ENCODE results near the gene IGSF10.
"Not testable (repeated sequence)": the region's sequence is repeated elsewhere in the genome, so short reads cannot be mapped to it uniquely, and the experiment has no call there.

IGSF10 gene, protein sequence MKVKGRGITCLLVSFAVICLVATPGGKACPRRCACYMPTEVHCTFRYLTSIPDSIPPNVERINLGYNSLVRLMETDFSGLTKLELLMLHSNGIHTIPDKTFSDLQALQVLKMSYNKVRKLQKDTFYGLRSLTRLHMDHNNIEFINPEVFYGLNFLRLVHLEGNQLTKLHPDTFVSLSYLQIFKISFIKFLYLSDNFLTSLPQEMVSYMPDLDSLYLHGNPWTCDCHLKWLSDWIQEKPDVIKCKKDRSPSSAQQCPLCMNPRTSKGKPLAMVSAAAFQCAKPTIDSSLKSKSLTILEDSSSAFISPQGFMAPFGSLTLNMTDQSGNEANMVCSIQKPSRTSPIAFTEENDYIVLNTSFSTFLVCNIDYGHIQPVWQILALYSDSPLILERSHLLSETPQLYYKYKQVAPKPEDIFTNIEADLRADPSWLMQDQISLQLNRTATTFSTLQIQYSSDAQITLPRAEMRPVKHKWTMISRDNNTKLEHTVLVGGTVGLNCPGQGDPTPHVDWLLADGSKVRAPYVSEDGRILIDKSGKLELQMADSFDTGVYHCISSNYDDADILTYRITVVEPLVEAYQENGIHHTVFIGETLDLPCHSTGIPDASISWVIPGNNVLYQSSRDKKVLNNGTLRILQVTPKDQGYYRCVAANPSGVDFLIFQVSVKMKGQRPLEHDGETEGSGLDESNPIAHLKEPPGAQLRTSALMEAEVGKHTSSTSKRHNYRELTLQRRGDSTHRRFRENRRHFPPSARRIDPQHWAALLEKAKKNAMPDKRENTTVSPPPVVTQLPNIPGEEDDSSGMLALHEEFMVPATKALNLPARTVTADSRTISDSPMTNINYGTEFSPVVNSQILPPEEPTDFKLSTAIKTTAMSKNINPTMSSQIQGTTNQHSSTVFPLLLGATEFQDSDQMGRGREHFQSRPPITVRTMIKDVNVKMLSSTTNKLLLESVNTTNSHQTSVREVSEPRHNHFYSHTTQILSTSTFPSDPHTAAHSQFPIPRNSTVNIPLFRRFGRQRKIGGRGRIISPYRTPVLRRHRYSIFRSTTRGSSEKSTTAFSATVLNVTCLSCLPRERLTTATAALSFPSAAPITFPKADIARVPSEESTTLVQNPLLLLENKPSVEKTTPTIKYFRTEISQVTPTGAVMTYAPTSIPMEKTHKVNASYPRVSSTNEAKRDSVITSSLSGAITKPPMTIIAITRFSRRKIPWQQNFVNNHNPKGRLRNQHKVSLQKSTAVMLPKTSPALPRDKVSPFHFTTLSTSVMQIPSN (N-terminal part only)

DNA sequence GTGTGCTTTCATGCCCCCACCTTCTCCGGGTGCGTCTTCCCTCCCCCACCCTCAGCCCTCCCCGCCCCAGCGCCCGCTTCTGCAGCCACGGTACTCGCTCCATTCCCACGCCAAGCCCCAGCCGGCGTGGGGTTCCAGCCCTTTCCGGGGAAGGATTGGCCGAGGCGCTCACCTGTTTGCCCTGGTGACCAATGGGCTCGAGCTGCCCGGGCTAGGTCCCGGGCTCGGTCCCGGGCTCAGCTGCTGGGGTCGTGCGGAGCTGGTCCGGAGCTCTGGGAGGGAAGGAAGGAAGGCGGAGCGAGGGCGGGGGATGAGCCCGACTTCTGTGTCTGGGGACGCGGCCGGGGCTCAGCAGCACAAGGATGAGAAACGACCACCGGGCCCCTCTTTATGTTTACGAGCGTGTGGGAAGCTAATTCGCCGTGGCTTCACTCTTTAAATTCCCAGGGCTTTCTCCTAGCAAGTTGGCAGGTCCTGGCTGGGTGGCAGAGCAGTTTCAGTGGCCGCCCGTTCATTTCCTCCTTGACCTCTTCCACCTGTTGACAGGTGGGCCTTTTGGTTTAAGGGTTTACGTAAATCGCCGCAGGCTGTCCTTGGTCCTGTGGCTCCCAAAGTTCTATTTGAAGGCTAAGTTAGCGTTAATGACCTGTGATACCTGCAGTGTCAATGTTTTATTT lies at the start of gene IGSF10:
Gene IGSF10, minus strand, starts transcription at position 288 of the 677 bp plus-strand sequence. CDS start 2,352 bp downstream, outside the sequence.
- no peak for DNase-seq

DNA sequence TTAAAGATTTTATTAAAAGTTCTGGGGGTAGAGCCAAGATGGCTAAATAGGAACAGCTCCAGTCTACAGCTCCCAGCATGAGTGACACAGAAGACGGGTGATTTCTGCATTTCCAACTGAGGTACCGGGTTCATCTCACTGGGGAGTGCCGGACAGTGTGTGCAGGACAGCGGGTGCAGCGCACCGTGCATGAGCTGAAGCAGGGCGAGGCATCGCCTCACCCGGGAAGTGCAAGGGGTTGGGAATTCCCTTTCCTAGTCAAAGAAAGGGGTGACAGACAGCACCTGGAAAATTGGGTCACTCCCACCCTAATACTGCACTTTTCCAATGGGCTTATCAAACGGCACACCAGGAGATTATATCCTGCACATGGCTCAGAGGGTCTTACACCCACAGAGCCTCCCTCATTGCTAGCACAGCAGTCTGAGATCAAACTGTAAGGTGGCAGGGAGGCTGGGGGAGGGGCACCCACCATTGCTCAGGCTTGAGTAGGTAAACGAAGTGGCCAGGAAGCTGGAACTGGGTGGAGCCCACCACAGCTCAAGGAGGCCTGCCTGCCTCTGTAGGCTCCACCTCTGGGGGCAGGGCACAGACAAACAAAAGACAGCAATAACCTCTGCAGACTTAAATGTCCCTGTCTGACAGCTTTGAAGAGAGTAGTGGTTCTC lies 48.7 kb upstream of the IGSF10 start:
- not testable (repeated sequence) for DNase-seq

DNA sequence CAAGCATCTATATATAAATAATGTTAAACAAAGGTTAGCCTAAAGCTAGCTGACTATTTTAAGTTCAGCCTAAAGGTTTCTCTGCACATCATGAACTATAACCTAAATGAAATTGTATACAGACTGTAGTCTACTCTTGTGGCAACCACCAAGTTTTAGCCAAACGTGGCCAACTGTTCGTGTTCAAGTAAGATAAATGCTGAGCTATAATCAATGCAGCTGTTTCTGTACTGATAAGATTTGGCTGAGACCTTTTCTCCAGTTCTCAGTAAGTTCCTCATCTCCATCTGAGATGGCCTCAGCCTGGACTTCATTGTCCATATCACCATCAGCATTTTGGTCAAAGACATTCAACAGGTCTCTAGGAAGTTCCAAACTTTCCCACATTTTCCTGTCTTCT lies 43.7 kb upstream of the IGSF10 start:
- no peak for DNase-seq

DNA sequence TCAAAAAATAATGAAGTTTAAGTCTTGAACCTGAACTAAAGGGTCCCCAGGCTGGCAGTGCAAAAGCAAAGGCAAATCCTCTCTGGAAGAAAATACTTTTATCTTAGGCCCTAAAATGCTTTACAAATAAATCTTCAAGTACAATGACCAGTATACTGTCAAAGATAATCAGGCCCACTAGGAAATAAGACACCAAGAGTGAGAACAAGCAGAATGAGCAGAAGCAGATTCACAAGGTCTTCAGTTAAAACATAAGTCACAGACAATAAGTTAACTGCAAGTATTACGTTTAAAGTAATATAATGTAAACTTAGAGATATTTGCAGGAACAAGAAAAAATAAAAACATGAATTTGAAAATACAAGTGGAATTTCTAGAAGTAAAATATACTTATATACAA lies 42.2 kb upstream of the IGSF10 start:
- no peak for DNase-seq

DNA sequence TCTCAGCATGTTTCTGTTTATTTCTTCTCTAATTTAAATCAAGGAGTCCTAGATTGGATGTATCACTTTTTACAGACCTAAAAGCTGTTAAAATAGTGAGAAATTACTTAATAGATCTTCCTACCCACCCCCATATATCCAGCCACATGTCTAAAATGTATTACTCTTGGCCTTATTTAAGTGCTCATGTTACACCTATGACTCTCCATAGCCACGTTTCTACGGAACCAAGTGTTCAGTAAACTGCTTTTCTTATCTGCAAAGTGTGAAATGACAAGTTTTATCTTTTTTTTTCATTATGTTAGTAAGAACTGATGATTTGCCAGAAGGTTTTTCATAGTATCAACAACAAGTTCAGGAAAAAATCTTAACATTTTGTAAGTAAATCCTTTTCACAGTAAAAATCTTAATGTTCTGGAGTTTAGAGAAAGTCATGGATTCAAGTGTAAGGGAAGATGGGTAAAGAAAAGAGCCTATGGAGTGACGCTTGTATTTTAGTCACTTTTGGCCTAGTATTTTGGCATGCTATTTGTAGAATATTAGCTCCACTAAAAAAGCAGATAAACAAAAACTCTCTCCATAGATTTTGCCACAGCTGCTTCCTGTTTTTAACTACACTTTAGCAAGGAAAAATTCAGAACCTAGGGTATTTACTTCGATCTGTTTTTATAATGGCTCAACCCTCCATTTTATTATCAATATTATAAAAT lies 41.2 kb upstream of the IGSF10 start:
- DNase-seq, result no peak

DNA sequence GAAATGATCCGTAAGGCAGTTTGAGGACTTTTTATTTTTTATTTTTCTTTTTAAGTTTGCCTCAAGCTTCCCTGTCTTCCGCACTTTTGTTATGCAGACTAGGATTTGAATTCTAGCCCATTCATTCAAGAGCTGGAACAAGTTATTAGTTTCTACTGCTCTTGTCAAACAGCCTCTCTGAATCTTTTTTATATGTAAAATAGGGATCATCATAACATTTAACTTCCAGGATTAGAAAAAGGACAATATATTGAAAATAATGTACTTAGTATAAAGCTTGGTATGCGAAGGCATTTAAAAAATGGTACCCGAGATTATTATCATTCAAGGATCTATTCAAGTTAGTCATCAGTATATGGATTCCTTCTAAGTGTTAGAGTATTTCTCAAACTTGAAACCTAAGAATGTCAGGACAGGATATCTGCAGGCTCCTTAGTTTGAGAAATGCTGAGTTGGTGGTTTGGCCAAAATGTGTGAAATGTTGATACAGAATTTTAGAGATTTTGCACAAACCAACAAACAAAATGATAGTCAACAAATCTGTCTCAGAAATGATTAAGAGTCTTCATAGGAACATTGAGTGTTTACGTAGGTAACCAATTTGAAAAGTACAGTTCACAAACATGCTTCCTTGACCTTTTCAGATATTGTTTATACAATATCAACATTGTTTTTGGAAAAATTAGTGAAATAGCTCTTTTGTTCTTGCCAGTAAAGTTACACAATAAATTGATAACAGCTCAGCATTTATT lies 40.5 kb upstream of the IGSF10 start:
- DNase-seq, result no peak

DNA sequence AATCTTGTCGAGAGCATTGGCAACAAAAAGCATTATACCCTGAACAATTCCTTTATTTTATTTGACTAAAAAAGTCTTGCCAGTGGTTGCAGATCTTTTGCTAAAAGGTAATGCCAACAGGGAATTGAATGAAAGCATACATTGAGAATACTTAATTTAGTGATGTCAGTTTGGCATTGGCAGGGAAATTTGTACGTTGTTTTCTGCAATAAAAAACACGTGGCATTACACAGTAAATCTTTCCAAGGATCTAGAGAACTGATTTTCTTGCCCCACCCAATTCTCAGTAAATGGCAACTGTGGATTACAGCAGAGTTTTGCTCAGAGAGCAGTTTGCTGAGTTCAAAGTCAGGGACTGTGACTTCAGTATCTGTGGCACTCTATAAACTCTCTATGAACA lies 38.3 kb upstream of the IGSF10 start:
- DNase-seq, result no peak

DNA sequence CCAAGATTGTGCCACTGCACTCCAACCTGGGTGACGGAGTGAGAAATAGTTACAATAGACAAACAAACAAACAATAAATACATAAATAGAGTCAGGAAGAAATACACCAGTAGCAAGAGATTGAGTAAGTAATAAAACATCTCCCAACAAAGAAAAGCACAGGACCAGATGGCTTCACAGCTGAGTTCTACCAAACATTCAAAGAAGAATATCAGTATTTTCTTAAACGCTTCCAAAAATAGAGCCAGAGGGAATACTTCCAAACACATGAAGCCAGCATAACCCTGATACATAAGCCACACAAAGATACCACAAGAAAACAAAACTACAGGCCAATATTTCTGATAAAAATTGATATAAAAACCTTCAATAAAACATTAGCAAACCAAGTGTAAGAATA lies 30.7 kb upstream of the IGSF10 start:
- DNase-seq, result no peak

DNA sequence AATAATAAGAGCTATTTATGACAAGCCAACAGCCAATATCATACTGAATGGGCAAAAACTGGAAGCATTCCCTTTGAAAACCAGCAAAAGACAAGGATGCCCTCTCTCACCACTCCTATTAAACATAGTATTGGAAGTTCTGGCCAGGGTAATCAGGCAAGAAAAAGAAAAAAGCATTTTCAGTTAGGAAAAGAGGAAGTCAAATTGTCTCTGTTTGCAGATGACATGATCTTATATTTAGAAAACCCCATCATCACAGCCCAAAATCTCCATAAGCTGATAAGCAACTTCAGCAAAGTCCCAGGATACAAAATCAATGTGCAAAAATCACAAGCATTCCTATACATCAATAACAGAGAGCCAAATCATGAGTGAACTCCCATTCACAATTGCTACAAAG lies 27.0 kb upstream of the IGSF10 start:
- not testable (repeated sequence) for DNase-seq

DNA sequence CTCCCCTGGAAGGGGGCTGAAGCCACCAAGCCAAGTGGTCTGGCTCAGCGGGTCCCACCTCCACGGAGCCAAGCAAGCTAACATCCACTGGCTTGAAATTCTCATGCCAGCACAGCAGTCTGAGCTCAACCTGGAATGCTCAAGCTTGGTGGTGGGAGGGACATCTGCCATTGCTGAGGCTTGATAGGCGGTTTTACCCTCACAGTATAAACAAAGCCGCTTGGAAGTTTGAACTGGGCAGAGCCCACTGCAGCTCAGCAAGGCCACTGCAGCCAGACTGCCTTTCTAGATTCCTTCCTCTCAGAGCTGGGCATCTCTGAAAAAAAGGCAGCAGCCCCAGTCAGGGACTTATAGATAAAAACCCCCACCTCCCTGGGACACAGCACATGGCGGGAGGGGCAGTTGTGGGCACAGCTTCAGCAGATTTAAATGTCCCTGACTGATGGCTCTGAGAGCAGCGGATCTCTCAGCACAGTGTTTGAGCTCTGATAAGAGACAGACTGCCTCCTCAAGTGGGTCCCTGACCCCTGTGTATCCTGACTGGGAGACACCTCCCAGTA lies 23.2 kb upstream of the IGSF10 start:
- DNase-seq, result no peak

DNA sequence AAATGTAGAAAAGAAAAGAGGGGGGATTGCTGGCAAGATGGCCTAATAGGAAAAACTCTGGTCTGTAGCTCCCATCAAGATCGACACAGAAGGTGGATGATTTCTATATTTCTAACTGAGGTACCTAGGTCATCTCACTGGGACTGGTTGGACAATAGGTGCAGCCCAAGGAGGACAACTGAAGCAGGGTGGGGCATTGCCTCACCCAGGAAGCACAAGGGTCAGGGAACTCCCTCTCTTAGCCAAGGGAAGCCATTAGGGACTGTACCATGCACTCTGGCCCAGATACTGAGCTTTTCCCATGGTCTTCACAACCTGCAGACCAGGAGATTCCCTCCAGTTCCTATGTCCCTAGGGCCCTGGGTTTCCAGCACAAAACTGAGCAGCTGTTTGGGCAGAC lies 22.6 kb upstream of the IGSF10 start:
- no peak for DNase-seq

DNA sequence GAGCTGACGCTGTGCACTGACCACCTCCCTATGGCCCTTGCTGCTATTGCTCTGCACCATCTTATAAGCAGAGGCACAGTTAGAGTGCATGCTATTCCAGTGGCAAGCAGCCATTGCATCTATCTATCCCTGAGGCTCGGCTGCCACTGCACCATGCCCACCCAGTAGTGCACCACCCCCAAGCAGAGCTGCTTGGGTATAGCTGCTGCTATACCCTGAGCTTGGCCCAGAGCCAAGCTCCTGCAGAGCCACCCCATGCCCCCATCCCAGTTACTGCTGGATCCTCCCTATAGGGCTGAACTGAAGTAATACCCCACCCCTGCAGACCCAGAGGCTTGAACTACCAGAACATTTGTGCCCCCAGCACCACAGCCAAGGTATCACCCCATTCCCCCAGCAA lies 19.6 kb upstream of the IGSF10 start:
- no peak for DNase-seq

DNA sequence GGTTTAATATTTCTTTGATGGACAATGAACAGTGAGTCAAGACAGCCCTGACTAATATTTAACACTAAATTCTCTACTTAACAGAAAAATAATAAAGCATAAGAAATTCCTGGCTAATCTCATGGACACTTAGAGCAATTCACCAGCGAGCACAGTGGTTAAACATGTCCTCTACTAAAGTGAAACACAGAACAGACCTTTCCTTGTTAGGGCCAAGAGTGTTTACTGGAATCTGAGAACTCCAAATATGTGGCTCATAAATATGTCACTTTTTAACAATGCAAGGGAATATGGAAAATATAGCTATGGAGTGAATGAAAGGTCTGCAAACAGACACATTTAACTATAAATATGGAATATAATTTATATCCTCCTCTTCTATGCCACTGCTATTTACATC lies 18.6 kb upstream of the IGSF10 start:
- DNase-seq, result no peak

DNA sequence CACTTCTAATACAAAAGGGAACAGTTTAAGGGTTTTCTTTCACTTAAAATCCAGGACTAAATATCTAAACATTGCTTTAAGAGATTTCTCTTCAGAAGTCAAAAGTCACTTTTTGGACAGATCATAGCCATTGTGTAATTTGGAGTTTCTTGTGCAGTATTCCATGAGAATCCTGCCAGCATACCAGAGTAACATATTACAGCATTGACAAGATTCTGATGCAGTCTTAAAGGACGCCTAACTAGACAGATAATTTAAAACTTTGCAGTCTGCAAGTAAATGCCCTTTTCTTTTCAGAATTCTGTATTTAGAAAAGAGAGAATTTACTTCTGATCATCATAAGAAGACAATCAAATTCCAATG lies 17.5 kb upstream of the IGSF10 start:
- no peak for DNase-seq

DNA sequence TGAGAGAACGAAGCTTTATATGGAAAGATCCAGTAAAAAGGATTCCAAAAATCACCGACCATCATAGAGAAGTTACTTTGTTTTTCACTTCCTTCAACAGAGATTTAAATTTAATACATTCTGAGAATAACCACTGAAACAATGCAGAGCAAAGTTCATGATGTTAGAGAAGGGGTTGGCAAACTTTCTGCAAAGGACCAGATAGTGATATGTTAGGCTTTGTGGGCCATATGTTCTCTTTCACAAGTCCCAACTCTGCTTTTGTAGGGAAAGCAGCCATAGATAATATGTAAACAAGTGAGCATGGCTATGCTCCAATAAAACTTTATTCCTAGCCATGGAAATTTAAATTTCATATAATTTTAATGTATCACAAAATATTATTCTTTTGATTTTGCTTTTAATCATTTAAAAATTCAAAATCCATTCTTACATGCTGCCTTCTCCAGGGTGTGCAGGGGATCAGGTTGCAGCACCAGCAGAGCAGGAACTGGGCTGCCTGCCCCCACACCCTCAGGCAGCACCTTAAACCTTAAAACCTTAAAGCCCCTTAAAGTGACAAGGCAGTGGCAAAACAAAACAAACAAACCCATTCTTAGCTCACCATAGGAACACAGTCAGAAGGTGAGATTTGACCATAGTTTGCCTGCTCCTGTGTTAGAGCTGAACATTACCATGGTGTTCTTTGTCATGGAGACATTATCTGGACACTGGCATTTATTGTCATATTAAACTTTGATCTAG lies 16.9 kb upstream of the IGSF10 start:
- DNase-seq, result no peak

DNA sequence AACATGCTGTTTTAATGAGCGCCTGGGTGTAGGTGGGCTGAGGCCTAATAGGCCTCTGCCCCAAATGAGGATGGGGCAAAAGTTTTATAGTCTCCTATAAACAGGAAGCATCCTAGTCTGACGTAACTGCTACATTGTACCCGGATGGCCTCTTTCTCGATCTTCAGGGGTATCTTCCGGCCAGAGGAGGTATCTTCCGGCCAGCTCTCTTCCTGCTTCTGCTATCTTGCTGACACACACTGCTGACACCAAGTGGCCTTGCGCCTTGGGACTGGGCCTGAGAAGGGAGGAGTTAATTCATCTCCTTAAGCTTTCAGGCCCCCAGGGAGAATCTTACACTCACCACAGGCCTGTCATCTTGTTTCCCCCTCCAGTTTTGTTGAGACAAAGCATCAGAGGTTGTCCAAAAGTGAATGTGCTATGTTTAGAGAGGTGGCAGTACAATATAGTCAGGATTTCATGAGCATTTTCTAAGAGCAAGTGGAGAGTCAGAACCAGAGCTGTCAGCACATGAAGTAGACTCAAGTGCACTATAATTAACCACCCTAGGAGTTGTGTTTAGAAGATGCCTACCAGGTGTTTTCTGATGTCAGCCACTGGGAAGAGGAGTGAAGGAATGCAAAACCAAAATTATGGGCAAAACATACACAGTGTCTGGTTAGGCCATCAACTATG lies 15.6 kb upstream of the IGSF10 start:
- no peak for DNase-seq

DNA sequence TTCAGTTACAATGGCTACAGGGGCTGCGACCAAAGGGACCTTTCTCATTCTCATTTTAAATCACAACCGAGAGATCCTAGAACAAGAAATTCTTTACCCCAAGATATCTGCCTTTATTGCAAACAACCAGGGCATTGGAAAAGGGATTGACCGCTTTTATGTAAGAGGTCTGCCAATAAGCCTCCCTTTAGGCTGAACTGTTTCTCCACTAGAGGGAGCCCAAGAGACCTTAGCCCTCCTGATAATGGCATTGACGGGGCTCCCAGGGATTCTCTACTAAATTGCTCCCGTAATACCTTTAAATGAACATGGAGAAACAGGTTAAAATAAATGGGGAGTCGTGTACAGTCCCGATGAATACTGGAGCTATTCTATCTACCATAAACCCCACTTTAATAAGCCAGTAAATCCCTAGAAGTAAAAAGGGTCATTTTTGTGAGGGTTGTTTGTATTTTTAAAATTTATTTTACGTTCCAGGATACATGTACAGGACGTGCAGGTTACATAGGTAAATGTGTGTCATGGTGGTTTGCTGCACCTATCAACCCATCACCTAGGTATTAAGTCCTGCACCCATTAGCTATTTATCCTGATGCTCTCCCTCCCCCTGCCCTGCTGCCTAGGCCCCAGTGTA lies 7.5 kb upstream of the IGSF10 start:
- DNase-seq, result peak; percentile 66

DNA sequence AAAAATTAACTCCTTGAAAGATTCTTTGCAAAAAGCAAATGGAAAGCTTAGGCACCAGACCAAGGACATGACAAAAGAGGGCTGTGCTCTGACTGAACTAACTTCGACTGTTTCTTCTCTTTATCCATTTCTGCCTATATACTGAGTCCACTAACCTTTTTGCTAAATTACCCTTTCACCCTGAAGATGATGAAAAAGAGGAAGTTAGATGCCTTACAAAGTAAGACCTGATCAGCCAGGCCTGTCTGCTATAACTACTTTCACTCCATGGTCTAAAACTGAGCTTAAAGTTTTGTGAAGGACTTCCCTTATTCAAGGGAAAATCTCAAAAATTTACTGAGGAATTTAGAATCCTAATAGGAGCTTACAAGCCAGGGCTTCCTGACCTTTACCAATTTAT lies 6.2 kb upstream of the IGSF10 start:
- DNase-seq, result no peak

DNA sequence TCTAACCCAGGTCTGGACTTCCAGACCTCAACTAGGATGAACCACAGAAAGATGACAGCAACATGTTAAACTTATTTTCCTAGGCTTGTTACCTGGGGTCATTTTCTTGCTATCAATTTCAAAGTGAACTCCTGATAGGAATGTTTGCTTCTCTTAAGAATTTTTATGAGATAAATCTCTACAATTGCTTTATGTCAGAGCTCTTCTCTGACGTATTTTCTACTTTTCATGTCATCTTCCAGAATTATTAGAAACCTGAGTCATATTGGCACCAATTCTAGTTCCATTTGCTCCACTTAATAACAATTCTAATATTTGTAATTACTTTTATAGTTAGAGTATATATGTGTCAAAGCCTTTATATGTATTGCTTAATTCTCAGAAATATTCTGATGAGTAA lies 2.1 kb upstream of the IGSF10 start:
- no peak for DNase-seq
